ENCODE measurements around the gene COX18.

DNA sequence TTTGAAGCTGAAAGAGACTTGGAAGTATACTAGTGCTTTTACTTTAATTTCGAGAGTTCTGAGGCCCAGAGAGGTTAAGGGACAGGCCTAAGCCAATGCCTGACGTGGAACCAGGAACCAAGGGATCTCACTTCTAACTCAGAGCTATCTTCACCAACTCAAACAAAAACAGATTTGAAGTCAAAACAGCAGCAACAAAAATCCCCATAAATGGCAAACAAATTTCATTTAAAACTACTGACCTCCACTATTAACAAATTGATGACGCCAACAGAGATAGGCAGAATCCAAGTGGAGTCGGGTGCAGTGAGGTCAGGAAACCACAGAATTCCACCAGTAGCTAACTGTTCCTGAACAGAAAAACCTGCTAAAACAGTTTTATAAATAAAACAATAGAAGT is 5.0 kb downstream of the COX18 start:
- TF ChIP-seq ETS1 (IDR thresholded peaks at IDR 0.05) (no peak), ZNF114 (CRISPR knock-in tag; IDR thresholded peaks at IDR 0.05) (no peak), EZH2 (IDR thresholded peaks at IDR 0.05; ENCODE audit: low read depth, unreplicated experiment) (no peak)
- TF ChIP-seq, protein P1, sequence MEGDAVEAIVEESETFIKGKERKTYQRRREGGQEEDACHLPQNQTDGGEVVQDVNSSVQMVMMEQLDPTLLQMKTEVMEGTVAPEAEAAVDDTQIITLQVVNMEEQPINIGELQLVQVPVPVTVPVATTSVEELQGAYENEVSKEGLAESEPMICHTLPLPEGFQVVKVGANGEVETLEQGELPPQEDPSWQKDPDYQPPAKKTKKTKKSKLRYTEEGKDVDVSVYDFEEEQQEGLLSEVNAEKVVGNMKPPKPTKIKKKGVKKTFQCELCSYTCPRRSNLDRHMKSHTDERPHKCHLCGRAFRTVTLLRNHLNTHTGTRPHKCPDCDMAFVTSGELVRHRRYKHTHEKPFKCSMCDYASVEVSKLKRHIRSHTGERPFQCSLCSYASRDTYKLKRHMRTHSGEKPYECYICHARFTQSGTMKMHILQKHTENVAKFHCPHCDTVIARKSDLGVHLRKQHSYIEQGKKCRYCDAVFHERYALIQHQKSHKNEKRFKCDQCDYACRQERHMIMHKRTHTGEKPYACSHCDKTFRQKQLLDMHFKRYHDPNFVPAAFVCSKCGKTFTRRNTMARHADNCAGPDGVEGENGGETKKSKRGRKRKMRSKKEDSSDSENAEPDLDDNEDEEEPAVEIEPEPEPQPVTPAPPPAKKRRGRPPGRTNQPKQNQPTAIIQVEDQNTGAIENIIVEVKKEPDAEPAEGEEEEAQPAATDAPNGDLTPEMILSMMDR (conservative IDR thresholded peaks at IDR 0.05; ENCODE audit: low read depth in 2 of 2): no peak
